SK-N-SH (cell line): Measurements from ENCODE around the gene TMEM41B. TPM values are rescaled to one million over a fixed set of nuclear protein-coding genes. Genes with fewer than 3 reads are reported as not detected.
A peak's percentile ranks its signal among the peaks of the same experiment; 100 is the strongest.

ENCODE experiments used
- CTCF ChIA-PET: fragments of 300-600, 350-600 bp; formaldehyde crosslinking; extraction: SDS; loops from one replicate; lab custom pipeline; 2021; lab: Yijun Ruan, JAX
- POLR2A ChIA-PET: fragments of 350-600 bp; sonication (Branson Sonifier 250); formaldehyde crosslinking; extraction: SDS; loops from one replicate; lab custom pipeline; 2020; ENCODE audit warnings: antibody characterized with exemption, inconsistent platforms; lab: Yijun Ruan, JAX
- DNase-seq: peaks from one replicate; pipeline ENCODE4 v3.0.0; 2012
- H2AFZ ChIP-seq: fragments of 200-600 bp; sonication (generic); 2 replicates; pipeline ENCODE4 v1.8.1; 2016; ENCODE audit warnings: antibody characterized with exemption, mild to moderate bottlenecking, low read depth
- H3F3A ChIP-seq: fragments of 200-600 bp; sonication (generic); replicated peaks from 2 replicates; pipeline ENCODE3; 2016; ENCODE audit warnings: antibody characterized with exemption, mild to moderate bottlenecking; ENCODE audit not compliant: insufficient read depth
- H3K27ac ChIP-seq, 2 experiments: fragments of 200-500 bp in 1 of 2; fragments of 200-600 bp in 1 of 2; sonication (Bioruptor generic) in 1 of 2; sonication (generic), shearing (Covaris generic) in 1 of 2; 2 replicates each; pipeline versions ENCODE4 v1.5.1 to v1.6.1; 2014 to 2016; ENCODE audit warnings: low read depth in 2 of 2, inconsistent platforms in 1 of 2, low read length in 1 of 2, mild to moderate bottlenecking in 1 of 2, mixed read lengths in 1 of 2
- H3K27me3 ChIP-seq: fragments of 200-600 bp; sonication (generic), shearing (Covaris generic); 2 replicates; pipeline ENCODE4 v1.6.1; 2016; ENCODE audit warnings: mixed run types; ENCODE audit not compliant: insufficient read depth
- H3K36me3 ChIP-seq, 2 experiments: fragments of 200-500 bp in 1 of 2; fragments of 200-600 bp in 1 of 2; sonication (Bioruptor generic) in 1 of 2; sonication (generic) in 1 of 2; replicated peaks in 1 of 2; 2 replicates each; pipeline versions ENCODE3 to v1.5.1; 2014 to 2016; ENCODE audit warnings: low read length in 1 of 2, mild to moderate bottlenecking in 1 of 2; ENCODE audit not compliant: insufficient read depth in 2 of 2, control insufficient read depth in 1 of 2
- H3K4me1 ChIP-seq, 2 experiments: fragments of 200-500 bp in 1 of 2; fragments of 200-600 bp in 1 of 2; sonication (Bioruptor generic) in 1 of 2; sonication (generic), shearing (Covaris generic) in 1 of 2; 2 replicates each; pipeline versions ENCODE4 v1.5.1 to v1.6.1; 2014 to 2016; ENCODE audit warnings: low read depth in 1 of 2, low read length in 1 of 2, mixed run types in 1 of 2; ENCODE audit not compliant: insufficient read depth in 2 of 2, control insufficient read depth in 1 of 2
- H3K4me2 ChIP-seq: fragments of 200-600 bp; sonication (generic), shearing (Covaris generic); 2 replicates; pipeline ENCODE4 v1.6.1; 2017; ENCODE audit warnings: mixed run types
- H3K4me3 ChIP-seq, 2 experiments: fragments of 200-500 bp in 1 of 2; fragments of 200-600 bp in 1 of 2; sonication (Bioruptor generic) in 1 of 2; sonication (generic), shearing (Covaris generic) in 1 of 2; 2 replicates each; pipeline versions ENCODE4 v1.5.1 to v1.8.1; 2014 to 2016; ENCODE audit warnings: low read depth in 2 of 2, inconsistent platforms in 1 of 2, low read length in 1 of 2, mild to moderate bottlenecking in 1 of 2, mixed read lengths in 1 of 2, moderate library complexity in 1 of 2
- H3K79me2 ChIP-seq: fragments of 200-600 bp; sonication (generic); 2 replicates; pipeline ENCODE4 v1.8.1; 2017; ENCODE audit warnings: mild to moderate bottlenecking; ENCODE audit not compliant: insufficient read depth
- H3K9ac ChIP-seq: fragments of 200-600 bp; sonication (generic); 2 replicates; pipeline ENCODE4 v1.6.1; 2017; ENCODE audit warnings: mixed run types
- H3K9me2 ChIP-seq: fragments of 200-600 bp; sonication (generic); 2 replicates; pipeline ENCODE4 v1.6.1; 2017; ENCODE audit warnings: mixed run types
- H3K9me3 ChIP-seq: fragments of 200-600 bp; sonication (generic); 2 replicates; pipeline ENCODE4 v1.6.1; 2017; ENCODE audit warnings: mixed run types, mild to moderate bottlenecking, moderate library complexity
- H4K20me1 ChIP-seq: fragments of 200-600 bp; sonication (generic); 2 replicates; pipeline ENCODE4 v1.6.1; 2017; ENCODE audit warnings: mild to moderate bottlenecking, mixed run types; ENCODE audit not compliant: insufficient read depth
- CTCF ChIP-seq: fragments of 200-600 bp; sonication (generic); IDR thresholded peaks from 2 replicates; pipeline ENCODE4 v1.6.1; 2017; ENCODE audit warnings: antibody characterized with exemption, mild to moderate bottlenecking, moderate library complexity
- ELF1 ChIP-seq: IDR thresholded peaks from 2 replicates; pipeline ENCODE4 v1.4.0; 2012
- EP300 ChIP-seq, 2 experiments: IDR thresholded peaks; 2 replicates each; pipeline versions ENCODE4 v1.4.0 to v1.6.1; 2012; ENCODE audit warnings: borderline replicate concordance in 1 of 2, low read depth in 1 of 2, low read length in 1 of 2
- EZH2phosphoT487 ChIP-seq: fragments of 200-600 bp; sonication (generic); IDR thresholded peaks from 2 replicates; pipeline ENCODE4 v1.6.1; 2017; ENCODE audit warnings: low read depth, mixed run types, mild to moderate bottlenecking, antibody characterized with exemption, moderate library complexity, borderline replicate concordance
- GATA2 ChIP-seq: sonication (generic); formaldehyde crosslinking; IDR thresholded peaks from 2 replicates; pipeline ENCODE4 v1.5.0; 2020; ENCODE audit warnings: mild to moderate bottlenecking, missing genetic modification reagents
- IRF3 ChIP-seq: fragments of 150-350 bp; IDR thresholded peaks from 2 replicates; pipeline ENCODE4 v1.6.1; 2016; ENCODE audit warnings: mild to moderate bottlenecking, low read depth, low read length
- MEF2A ChIP-seq: IDR thresholded peaks from 2 replicates; pipeline ENCODE4 v1.4.0; 2012; ENCODE audit warnings: low read depth, borderline replicate concordance
- POLR2AphosphoS5 ChIP-seq: IDR thresholded peaks from 2 replicates; pipeline ENCODE4 v1.6.1; 2012; ENCODE audit warnings: low read depth, low read length
- SIN3A ChIP-seq: IDR thresholded peaks from 2 replicates; pipeline ENCODE4 v1.6.1; 2012; ENCODE audit warnings: low read depth, mild to moderate bottlenecking, low read length, moderate library complexity, borderline replicate concordance
- WGBS: methylation state at CpG from one replicate; pipeline ENCODE4 v1.1.6; 2017; ENCODE audit warnings: low lambda C conversion rate; 5-methylcytosine and 5-hydroxymethylcytosine counted together
- polyA plus RNA-seq, 3 experiments: library from polyadenylated mRNA; depleted of rRNA; stranded (reverse); fragments of >200 nt; gene quantifications; 2 replicates each; pipeline ENCODE4 v1.2.3, GENCODE V29; 2012
- TF ChIP-seq, protein P1 (sequence below): fragments of 150-350 bp; IDR thresholded peaks from 2 replicates; pipeline ENCODE4 v1.6.1; 2017; ENCODE audit warnings: antibody characterized with exemption, low read length, low read depth, borderline replicate concordance

The TMEM41B gene
- polyA plus RNA-seq, 1 of the 3 experiments (the other 2 are of a cell fraction), result 23.5 TPM

DNA sequence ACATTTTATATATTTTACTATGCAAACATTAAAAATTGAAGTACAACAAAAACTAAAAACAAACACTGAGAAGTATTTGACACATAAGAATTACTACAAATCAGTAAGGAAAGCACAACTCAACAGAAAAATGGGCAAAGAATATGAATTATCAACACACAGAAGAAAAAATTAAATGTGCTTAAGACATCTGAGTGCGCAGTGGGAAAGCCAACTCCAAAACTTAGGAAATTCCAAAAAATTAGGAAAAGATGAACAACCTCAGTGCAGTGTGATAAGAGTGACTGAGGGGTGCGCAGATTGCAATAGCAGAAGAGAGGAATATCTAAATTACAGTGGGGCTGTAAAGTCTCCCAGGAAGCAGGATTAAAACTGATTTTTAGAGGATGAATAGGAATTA, 1.9 kb upstream of the TMEM41B start:
- ChIA-PET POLR2A (interaction anchor here (2.0 kb wide), 1 partner anchor 144 kb away, joined by 13 read pairs; the partner anchor contains the start of gene ZNF143), CTCF (interaction anchor here (1.7 kb wide), 1 partner anchor 69 kb away, joined by 4 read pairs; no protein-coding TSS in a partner anchor)
- Histone ChIP-seq H3K27ac (no peak overlapping the region), H4K20me1 (0 out of 2 replicates have a peak, but pooled peaks cover 10% of the 10 kb centered on the region), H3K9me3 (no peaks in the 10 kb centered on the region), H2AFZ (peak overlapping the region; percentile 14; the same call in 1 of the 2 replicates), H3F3A (peaks cover 12% of the 10 kb centered on the region), H3K9me2 (no peaks in the 10 kb centered on the region), H3K4me1 (peaks cover 5 to 8% of the 10 kb centered on the region in 2 experiments; a peak in 3 of 4 replicates), H3K36me3 (no peaks in the 10 kb centered on the region), H3K79me2 (peaks cover 30% of the 10 kb centered on the region), H3K9ac (no peak overlapping the region), H3K4me2 (no peak overlapping the region), H3K27me3 (no peaks in the 10 kb centered on the region), H3K4me3 (no peak overlapping the region)
- TF ChIP-seq ELF1 (no peak), EZH2phosphoT487 (no peak), MEF2A (no peak), IRF3 (no peak), GATA2 (CRISPR knock-in tag) (no peak), EP300 (IDR thresholded peaks at IDR 0.05; ENCODE audit: borderline replicate concordance in 1 of 2, low read depth in 1 of 2, low read length in 1 of 2) (no peak), POLR2AphosphoS5 (no peak), SIN3A (no peak)
- WGBS, result 98% methylated on average over 2 of the region's 2 CpGs
- DNase-seq, result no peak

- 0 out of 2 replicates have a peak, but pooled peaks have one; percentile 3 for TF ChIP-seq CTCF
- TF ChIP-seq, protein P1, sequence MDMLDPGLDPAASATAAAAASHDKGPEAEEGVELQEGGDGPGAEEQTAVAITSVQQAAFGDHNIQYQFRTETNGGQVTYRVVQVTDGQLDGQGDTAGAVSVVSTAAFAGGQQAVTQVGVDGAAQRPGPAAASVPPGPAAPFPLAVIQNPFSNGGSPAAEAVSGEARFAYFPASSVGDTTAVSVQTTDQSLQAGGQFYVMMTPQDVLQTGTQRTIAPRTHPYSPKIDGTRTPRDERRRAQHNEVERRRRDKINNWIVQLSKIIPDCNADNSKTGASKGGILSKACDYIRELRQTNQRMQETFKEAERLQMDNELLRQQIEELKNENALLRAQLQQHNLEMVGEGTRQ, result no peak
- no peaks in the 10 kb centered on the region for H3K9me2 ChIP-seq
- H3K4me2 ChIP-seq, result peak overlapping the region; percentile 89
- peaks cover 42% of the 10 kb centered on the region for H3K79me2 ChIP-seq
- WGBS, result 22% methylated on average over 16 of the region's 16 CpGs
- CTCF ChIA-PET, result interaction anchor here (1.7 kb wide), 1 partner anchor 71 kb away, joined by 4 read pairs; no protein-coding TSS in a partner anchor
- H3K9me3 ChIP-seq, result no peaks in the 10 kb centered on the region
- peak overlapping the region; percentile 59 to 68 for H3K4me3 ChIP-seq
- H3K36me3 ChIP-seq, result no peaks in the 10 kb centered on the region
- peak overlapping the region; percentile 91 for H2AFZ ChIP-seq
- H3K4me1 ChIP-seq, result peaks cover 8 to 10% of the 10 kb centered on the region in 2 experiments; a peak in 3 of 4 replicates
- peak overlapping the region; percentile 83 for H3K9ac ChIP-seq
- H3K27ac ChIP-seq, result peak overlapping the region; percentile 96 to 98
- no peaks in the 10 kb centered on the region for H3K27me3 ChIP-seq
- POLR2A ChIA-PET, result interaction anchor here (0.9 to 2.6 kb wide), 6 partner anchors 14 to 145 kb away, joined by 3 to 19 read pairs (median 5); partner anchors contain the start of genes IPO7 and ZNF143
- peaks cover 12% of the 10 kb centered on the region for H3F3A ChIP-seq
- 0 out of 2 replicates have a peak, but pooled peaks cover 15% of the 10 kb centered on the region for H4K20me1 ChIP-seq
- no peak for DNase-seq
Observed at GRCh38 chr11:9315078-9315688, 790 bp upstream of the TMEM41B start.
